D721Med (cell line): ENCODE data around the gene UBXN4.

Experiments used
- DNase-seq: peaks from one replicate; pipeline ENCODE4 v3.0.0; 2011; ENCODE audit warnings: low spot score; ENCODE audit not compliant: insufficient read length
- FAIRE-seq: peaks from 2 replicates; lab custom pipeline; 2011; peaks lifted over from hg19 to GRCh38; lab: Jason Lieb, UNC
- TF ChIP-seq, protein P1 (sequence below): IDR thresholded peaks from 2 replicates; pipeline ENCODE4 v1.5.1; 2012; ENCODE audit warnings: mild to moderate bottlenecking, control low read depth; ENCODE audit not compliant: insufficient read depth; ENCODE audit errors: missing control alignments

The UBXN4 gene

DNA sequence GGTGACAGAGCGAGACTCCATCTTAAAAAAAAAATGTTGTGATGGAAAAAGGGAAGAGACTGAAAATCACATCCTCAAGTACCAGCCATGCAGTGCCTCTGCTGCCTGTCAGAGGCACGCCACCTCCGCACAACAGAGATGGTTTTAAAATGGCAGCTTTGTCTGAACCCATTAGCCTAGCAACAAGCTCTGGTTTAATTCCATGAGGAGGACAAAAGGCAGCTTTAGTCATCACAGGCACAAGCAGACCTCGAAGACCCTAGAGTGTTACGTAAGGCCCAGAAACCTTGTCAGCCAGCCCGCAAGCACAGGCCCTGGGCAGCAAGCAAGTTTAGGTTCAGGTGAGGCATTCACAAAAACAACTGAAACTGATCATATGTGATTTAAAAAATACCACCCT, 84.9 kb downstream of the UBXN4 start:
- no peak for DNase-seq
- no peak for FAIRE-seq

DNA sequence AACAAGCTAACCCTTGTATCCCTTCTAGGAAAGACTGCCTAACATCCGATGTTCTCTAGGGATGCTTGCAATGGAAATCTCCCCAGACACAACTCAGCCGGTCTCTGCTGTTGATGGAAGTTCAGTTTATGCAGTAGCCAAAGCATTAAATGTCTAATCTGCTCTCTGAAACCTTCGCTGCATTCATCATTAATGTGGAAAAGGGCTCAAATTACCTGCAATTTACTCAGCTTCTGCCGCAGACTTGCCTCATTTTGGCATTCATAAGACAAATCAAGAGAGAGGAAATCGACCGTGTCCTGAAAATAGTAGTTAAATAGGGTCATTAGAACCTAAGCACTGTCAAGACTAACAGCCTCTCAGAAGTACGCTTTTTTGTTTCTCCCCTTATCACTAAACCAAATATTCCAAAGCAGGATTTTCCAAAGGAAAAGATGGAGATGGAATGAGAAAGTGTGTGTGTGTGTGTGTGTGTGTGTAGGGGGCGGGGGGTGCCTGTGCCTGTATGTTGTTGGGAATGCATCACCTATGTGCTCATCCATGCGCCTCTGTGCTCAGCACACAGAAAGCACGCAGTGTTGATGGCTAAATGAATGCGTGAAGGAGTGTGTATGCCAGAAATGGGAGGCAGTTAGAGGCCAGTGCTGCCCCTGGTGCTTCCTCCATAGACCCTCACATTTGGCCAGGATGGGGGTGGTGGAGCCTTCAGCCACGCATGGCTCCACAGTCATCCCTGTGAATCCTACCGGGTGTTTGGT, 87.9 kb downstream of the UBXN4 start:
- TF ChIP-seq, protein P1, sequence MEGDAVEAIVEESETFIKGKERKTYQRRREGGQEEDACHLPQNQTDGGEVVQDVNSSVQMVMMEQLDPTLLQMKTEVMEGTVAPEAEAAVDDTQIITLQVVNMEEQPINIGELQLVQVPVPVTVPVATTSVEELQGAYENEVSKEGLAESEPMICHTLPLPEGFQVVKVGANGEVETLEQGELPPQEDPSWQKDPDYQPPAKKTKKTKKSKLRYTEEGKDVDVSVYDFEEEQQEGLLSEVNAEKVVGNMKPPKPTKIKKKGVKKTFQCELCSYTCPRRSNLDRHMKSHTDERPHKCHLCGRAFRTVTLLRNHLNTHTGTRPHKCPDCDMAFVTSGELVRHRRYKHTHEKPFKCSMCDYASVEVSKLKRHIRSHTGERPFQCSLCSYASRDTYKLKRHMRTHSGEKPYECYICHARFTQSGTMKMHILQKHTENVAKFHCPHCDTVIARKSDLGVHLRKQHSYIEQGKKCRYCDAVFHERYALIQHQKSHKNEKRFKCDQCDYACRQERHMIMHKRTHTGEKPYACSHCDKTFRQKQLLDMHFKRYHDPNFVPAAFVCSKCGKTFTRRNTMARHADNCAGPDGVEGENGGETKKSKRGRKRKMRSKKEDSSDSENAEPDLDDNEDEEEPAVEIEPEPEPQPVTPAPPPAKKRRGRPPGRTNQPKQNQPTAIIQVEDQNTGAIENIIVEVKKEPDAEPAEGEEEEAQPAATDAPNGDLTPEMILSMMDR: no peak
- DNase-seq (no peak), FAIRE-seq (no peak)

More for the DNA sequence above, 84.9 kb downstream of the UBXN4 start:
- TF ChIP-seq, protein P1: no peak

DNA sequence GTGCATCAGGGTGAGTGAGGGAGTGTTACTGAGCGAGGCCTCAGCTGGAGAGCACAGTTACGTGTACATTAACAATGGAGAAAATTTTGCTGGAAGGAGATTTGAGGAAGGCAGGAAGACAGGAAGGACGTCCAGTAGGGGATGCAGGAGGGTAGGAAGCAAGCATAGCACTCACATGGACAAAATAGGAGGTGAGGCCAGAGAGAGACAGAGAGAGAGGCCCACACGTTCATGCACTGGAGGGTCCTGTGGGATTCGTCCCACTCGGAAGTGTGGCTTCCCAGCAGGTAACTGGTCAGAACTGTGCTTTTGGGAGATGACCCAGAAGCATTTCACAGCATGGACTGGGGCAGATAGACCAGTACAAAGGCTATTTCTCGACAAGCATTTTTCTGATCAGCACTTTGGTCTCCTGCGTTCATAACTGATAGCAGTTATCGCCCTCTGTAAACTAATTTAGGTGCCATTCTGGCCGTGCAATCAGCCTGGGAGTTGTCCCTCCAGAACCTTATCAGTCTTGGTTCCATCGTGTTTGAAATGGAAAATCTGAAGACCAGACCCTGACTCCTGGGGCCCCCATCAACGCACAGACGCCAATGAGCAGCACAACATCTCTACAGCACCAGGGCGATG, 89.6 kb downstream of the UBXN4 start:
- DNase-seq (no peak), FAIRE-seq (no peak)
- TF ChIP-seq, protein P1: no peak

DNA sequence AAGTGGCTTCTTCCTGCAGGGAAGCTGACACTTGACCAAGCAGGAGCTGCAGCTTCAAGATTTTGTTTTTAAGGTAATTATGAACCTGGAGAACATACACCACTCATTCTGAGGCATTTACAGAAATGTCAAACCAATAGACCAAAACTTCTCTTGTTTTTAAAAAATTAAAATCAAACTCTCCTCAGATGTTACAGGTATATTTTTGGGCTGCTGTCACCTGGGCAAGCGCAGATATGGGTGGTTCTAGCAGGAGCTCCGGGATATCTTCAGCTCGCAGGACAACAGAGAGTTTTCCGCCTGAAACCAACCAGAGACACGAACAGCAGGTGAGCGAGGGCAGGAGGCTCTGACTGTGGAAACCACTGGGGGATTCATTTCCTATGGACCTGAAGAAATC, 91.2 kb downstream of the UBXN4 start:
- TF ChIP-seq, protein P1: no peak
- no peak for FAIRE-seq
- no peak for DNase-seq
